CD4-positive, CD25-positive, alpha-beta regulatory T cell (primary cell): Measurements from ENCODE around the gene ABCB1. TPM values are rescaled to one million over a fixed set of nuclear protein-coding genes. Genes with fewer than 3 reads are reported as not detected.

Experiments
- ATAC-seq, 2 donors: fragments of 150-1000 bp; cut with Tn5 transposase; one replicate each; pipeline ENCODE4 v1.10.0; 2021; ENCODE audit warnings: low read depth in 2 of 2, moderate number of reproducible peaks in 2 of 2, moderate library complexity in 1 of 2
- DNase-seq, 3 donors: peaks; one replicate each; pipeline versions ENCODE4 v3.0.0 to v3.0.0-alpha.2; 2012 to 2022; ENCODE audit warnings: mixed read lengths in 1 of 3
- H3K27ac ChIP-seq: one replicate; pipeline ENCODE4 v1.7.0; 2013; ENCODE audit warnings: mild to moderate bottlenecking, low read length; ENCODE audit not compliant: insufficient read depth, poor library complexity, severe bottlenecking
- H3K27me3 ChIP-seq: one replicate; pipeline ENCODE4 v1.7.0; 2013; ENCODE audit warnings: low read length; ENCODE audit not compliant: control insufficient read depth, insufficient read depth
- H3K36me3 ChIP-seq: one replicate; pipeline ENCODE4 v1.7.0; 2013; ENCODE audit warnings: mild to moderate bottlenecking, low read length, moderate library complexity; ENCODE audit not compliant: control insufficient read depth, insufficient read depth
- H3K4me1 ChIP-seq: 2 replicates; pipeline ENCODE4 v1.7.0; 2013; ENCODE audit warnings: mild to moderate bottlenecking, low read length; ENCODE audit not compliant: insufficient read depth, control insufficient read depth, poor library complexity, severe bottlenecking
- H3K4me3 ChIP-seq: one replicate; pipeline ENCODE4 v1.7.0; 2013; ENCODE audit warnings: low read depth, mild to moderate bottlenecking, low read length, moderate library complexity
- H3K9me3 ChIP-seq, 2 experiments: 1 replicate in 1 of 2; 2 replicates in 1 of 2; pipeline ENCODE4 v1.7.0; 2013; ENCODE audit warnings: low read length in 2 of 2, mild to moderate bottlenecking in 1 of 2, moderate library complexity in 1 of 2; ENCODE audit not compliant: control insufficient read depth in 2 of 2
- H3K27ac Mint-ChIP-seq, 3 donors: one replicate each; pipeline ENCODE4 v1.8.0; 2020 to 2022; ENCODE audit warnings: mild to moderate bottlenecking in 3 of 3, mixed read lengths in 3 of 3, moderate library complexity in 2 of 3
- H3K27me3 Mint-ChIP-seq: one replicate; pipeline ENCODE4 v1.8.0; 2022; ENCODE audit warnings: mild to moderate bottlenecking, mixed read lengths
- H3K36me3 Mint-ChIP-seq: one replicate; pipeline ENCODE4 v1.8.0; 2020; ENCODE audit warnings: mixed read lengths
- H3K4me1 Mint-ChIP-seq, 4 donors: one replicate each; pipeline ENCODE4 v1.8.0; 2020 to 2022; ENCODE audit warnings: mixed read lengths in 4 of 4, mild to moderate bottlenecking in 1 of 4
- H3K4me3 Mint-ChIP-seq, 4 donors: one replicate each; pipeline ENCODE4 v1.8.0; 2020 to 2022; ENCODE audit warnings: mild to moderate bottlenecking in 4 of 4, mixed read lengths in 4 of 4, moderate library complexity in 3 of 4
- H3K9me3 Mint-ChIP-seq, 7 donors: one replicate each; pipeline ENCODE4 v1.8.0; 2020 to 2022; ENCODE audit warnings: mixed read lengths in 7 of 7, mild to moderate bottlenecking in 3 of 7, moderate library complexity in 2 of 7
- polyA plus RNA-seq, 4 donors: library from polyadenylated mRNA; unstranded; fragments of 300-500 nt; fragmentation: Illumina TruSeq; gene quantifications; one replicate each; pipeline ENCODE4 v1.2.3, GENCODE V29; 2021
- total RNA-seq: library from RNA; stranded (reverse); gene quantifications from one replicate; pipeline ENCODE4 v1.2.3, GENCODE V29; 2022

ABCB1 gene
- total and polyA plus RNA-seq, 5 donors from 2014 or later: 0.06 to 2.0 (median 0.49) TPM

DNA sequence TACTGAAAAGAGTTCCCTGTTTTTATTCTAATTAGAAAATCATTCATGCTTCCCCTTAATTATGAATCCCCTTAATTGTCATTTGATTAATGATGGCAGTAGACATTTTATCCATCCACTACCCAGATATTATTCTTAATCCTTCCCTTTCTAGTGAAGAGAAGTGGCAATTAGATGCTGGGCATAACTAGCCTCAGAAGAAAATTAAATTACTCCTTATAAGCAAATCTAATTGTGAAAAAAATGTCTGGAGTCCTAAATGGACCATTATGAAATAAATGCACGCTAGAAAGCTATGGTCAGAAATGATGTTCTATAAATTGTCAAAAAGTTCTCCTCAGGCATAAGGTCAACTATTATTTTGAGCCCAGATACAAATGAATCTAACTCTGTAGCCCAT is 4.5 kb downstream of the ABCB1 start:
- Mint-ChIP-seq H3K4me1 (peaks cover 5 to 17% (median 13%) of the 10 kb centered on the region in 4 donors), H3K36me3 (no peaks in the 10 kb centered on the region), H3K27ac (no peak overlapping the region), H3K9me3 (peaks cover 0 to 2% (median 0%) of the 10 kb centered on the region in 7 donors), H3K27me3 (peaks cover 38% of the 10 kb centered on the region), H3K4me3 (no peak overlapping the region)
- Histone ChIP-seq H3K4me3 (no peak overlapping the region), H3K4me1 (peaks cover 11% of the 10 kb centered on the region), H3K36me3 (no peaks in the 10 kb centered on the region), H3K27ac (no peak overlapping the region), H3K27me3 (peaks cover 15% of the 10 kb centered on the region), H3K9me3 (no peaks in the 10 kb centered on the region)
- DNase-seq (no peak), ATAC-seq (no peak)

DNA sequence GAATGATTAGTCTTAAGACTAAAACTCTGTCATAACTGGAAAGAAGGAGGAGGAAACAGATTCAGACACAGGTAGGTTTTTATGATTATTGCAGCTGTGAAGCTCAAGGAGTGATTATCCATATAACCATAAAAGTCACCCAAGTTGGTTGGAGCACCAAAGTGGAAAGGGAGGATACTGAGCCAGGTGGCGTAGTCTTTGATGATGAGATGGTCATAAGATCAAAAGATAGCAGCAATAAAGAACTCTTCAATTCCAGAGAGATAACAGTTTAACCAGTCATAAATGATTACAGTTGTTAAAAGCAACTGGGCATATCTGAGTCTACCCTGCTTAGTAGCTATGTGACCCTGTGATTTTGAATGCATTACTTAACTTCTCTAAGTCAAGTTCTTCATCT is 8.4 kb downstream of the ABCB1 start:
- no peak for ATAC-seq
- H3K36me3 Mint-ChIP-seq: no peaks in the 10 kb centered on the region
- H3K4me3 ChIP-seq: no peak overlapping the region
- no peak for DNase-seq
- peaks cover 0 to 1% (median 0%) of the 10 kb centered on the region in 7 donors for H3K9me3 Mint-ChIP-seq
- H3K27me3 ChIP-seq: peaks cover 3% of the 10 kb centered on the region
- no peaks in the 10 kb centered on the region for H3K4me1 ChIP-seq
- no peak overlapping the region for H3K27ac Mint-ChIP-seq
- H3K27me3 Mint-ChIP-seq: peaks cover 16% of the 10 kb centered on the region
- H3K36me3 ChIP-seq: no peaks in the 10 kb centered on the region
- no peak overlapping the region for H3K4me3 Mint-ChIP-seq
- no peak overlapping the region for H3K27ac ChIP-seq
- H3K4me1 Mint-ChIP-seq: no peaks in the 10 kb centered on the region
- no peaks in the 10 kb centered on the region for H3K9me3 ChIP-seq

DNA sequence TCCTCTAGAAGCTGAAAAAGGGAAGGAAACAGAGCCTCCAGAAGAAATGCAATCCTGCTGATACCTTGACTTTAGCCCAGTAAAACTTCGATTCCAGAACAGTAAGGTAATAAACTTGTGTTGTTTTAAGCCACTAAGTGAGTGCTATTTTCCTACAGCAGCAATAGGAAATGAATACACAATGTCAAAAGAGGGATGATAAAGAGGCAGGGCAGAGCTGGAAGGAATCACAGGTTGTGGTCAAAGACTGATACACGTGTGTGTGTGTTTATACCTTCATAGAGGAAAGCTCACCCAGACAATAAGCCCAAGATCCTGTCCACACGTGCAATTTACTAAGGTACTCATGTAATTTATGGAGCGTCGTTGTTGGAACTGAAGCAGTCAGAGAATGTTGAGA is 9.5 kb downstream of the ABCB1 start:
- Histone ChIP-seq H3K9me3 (no peaks in the 10 kb centered on the region), H3K27me3 (no peaks in the 10 kb centered on the region), H3K27ac (no peak overlapping the region), H3K36me3 (no peaks in the 10 kb centered on the region), H3K4me3 (no peak overlapping the region), H3K4me1 (no peaks in the 10 kb centered on the region)
- ATAC-seq (no peak), DNase-seq (no peak)
- Mint-ChIP-seq H3K4me1 (no peaks in the 10 kb centered on the region), H3K36me3 (no peaks in the 10 kb centered on the region), H3K9me3 (peaks cover 0 to 1% (median 0%) of the 10 kb centered on the region in 7 donors), H3K27me3 (peaks cover 8% of the 10 kb centered on the region), H3K27ac (no peak overlapping the region), H3K4me3 (no peak overlapping the region)

DNA sequence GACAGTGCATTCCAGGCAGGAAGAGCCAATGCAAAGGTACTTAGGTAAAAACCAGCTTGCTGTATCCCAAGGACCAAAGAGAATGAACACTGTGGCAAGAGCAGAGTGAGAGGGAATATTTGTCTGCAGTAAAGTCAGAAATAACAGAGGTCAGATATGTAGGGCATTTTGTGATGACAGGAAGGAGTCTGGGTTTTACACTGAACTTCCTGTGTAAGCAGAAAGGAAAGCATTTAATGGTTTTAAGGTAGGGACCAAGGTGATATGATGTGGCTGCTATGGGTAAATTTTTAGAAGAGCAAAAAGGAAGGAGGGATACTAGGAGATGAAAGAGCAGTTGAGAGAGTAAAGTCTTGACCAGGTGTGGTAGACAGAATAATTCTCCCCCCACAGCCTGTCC is 10.1 kb downstream of the ABCB1 start:
- Histone ChIP-seq H3K9me3 (no peaks in the 10 kb centered on the region), H3K27ac (no peak overlapping the region), H3K27me3 (no peaks in the 10 kb centered on the region), H3K36me3 (no peaks in the 10 kb centered on the region), H3K4me3 (no peak overlapping the region), H3K4me1 (no peaks in the 10 kb centered on the region)
- DNase-seq (no peak), ATAC-seq (no peak)
- Mint-ChIP-seq H3K4me1 (no peaks in the 10 kb centered on the region), H3K27me3 (peaks cover 8% of the 10 kb centered on the region), H3K27ac (no peak overlapping the region), H3K36me3 (no peaks in the 10 kb centered on the region), H3K9me3 (peaks cover 0 to 1% (median 0%) of the 10 kb centered on the region in 7 donors), H3K4me3 (no peak overlapping the region)

DNA sequence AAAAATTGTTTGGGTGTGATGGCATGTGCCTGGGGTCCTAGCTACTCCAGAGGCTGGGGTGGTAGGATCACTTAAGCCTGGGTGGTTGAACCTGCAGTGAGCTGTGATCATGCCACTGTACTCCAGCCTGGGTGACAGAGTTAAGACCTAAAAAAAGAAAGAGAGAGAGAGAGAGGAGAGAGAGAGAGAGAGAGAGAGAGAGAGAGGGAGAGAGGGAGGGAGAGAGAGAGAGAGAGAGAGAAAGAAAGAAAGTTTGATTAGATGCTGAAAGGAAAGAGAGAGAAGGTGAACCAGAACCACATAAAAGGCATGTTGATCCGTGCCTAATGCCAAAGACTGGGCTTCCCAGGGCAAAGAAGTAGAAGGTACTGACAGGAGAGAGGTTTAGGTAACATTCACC is 11.1 kb downstream of the ABCB1 start:
- Mint-ChIP-seq H3K9me3 (peaks cover 0 to 1% (median 0%) of the 10 kb centered on the region in 7 donors), H3K4me3 (no peak overlapping the region), H3K4me1 (no peaks in the 10 kb centered on the region), H3K27ac (no peak overlapping the region), H3K36me3 (no peaks in the 10 kb centered on the region), H3K27me3 (peaks cover 13% of the 10 kb centered on the region)
- Histone ChIP-seq H3K36me3 (no peaks in the 10 kb centered on the region), H3K27me3 (no peaks in the 10 kb centered on the region), H3K4me1 (no peaks in the 10 kb centered on the region), H3K4me3 (no peak overlapping the region), H3K27ac (no peak overlapping the region), H3K9me3 (no peaks in the 10 kb centered on the region)
- no peak for DNase-seq
- ATAC-seq: no peak

DNA sequence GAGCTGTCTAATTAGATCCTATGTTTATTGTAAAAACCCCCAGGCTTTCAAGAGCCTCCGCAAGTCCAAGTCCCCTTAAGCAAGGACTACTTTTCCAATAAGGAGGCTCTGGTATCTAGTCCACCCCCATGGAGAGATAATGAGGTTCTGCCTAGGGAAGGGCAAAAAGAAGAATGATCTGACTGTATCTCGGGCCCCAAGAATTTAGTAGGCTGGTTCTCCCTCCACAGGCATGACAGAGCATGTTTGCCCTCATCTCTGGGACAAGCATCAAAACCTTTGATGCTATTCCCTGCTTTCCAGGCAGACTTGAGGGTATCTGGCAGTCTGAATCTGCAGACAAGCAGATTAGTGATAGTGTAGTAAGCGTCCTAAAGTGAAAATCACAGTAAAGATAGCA is 19.0 kb downstream of the ABCB1 start:
- no peaks in the 10 kb centered on the region for H3K4me1 ChIP-seq
- no peak overlapping the region for H3K27ac Mint-ChIP-seq
- H3K36me3 ChIP-seq: no peaks in the 10 kb centered on the region
- no peak overlapping the region for H3K4me3 ChIP-seq
- H3K36me3 Mint-ChIP-seq: no peaks in the 10 kb centered on the region
- H3K9me3 ChIP-seq: no peaks in the 10 kb centered on the region
- peaks cover 0 to 1% (median 0%) of the 10 kb centered on the region in 7 donors for H3K9me3 Mint-ChIP-seq
- H3K4me3 Mint-ChIP-seq: no peak overlapping the region
- DNase-seq: no peak
- H3K27me3 Mint-ChIP-seq: peaks cover 5% of the 10 kb centered on the region
- H3K4me1 Mint-ChIP-seq: no peaks in the 10 kb centered on the region
- ATAC-seq: no peak
- no peak overlapping the region for H3K27ac ChIP-seq
- peaks cover 1% of the 10 kb centered on the region for H3K27me3 ChIP-seq

DNA sequence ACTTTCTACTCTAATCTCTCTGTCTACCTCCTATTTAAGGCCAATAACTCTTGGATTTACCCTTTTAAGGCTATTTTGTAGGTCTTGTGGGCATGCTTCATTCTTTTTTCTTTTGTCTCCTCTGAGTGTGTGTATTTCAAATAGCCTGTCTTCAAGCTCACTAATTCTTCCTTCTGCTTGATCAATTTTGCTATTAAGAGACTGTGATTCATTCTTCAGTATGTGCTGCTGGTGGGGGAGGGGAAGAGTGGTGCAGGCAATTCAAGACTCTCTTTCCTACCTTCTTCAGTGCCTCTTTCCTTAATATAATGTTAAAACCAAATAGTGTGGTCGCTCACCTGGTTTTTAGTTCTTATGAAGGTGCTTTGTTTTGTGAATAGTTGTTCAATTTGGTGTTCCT is 20.0 kb downstream of the ABCB1 start:
- Histone ChIP-seq H3K4me3 (no peak overlapping the region), H3K4me1 (no peaks in the 10 kb centered on the region), H3K36me3 (no peaks in the 10 kb centered on the region), H3K9me3 (no peaks in the 10 kb centered on the region), H3K27me3 (peaks cover 1% of the 10 kb centered on the region), H3K27ac (no peak overlapping the region)
- Mint-ChIP-seq H3K27me3 (peaks cover 5% of the 10 kb centered on the region), H3K27ac (no peak overlapping the region), H3K4me3 (no peak overlapping the region), H3K9me3 (no peaks in the 10 kb centered on the region), H3K36me3 (no peaks in the 10 kb centered on the region), H3K4me1 (no peaks in the 10 kb centered on the region)
- ATAC-seq: no peak
- no peak for DNase-seq

DNA sequence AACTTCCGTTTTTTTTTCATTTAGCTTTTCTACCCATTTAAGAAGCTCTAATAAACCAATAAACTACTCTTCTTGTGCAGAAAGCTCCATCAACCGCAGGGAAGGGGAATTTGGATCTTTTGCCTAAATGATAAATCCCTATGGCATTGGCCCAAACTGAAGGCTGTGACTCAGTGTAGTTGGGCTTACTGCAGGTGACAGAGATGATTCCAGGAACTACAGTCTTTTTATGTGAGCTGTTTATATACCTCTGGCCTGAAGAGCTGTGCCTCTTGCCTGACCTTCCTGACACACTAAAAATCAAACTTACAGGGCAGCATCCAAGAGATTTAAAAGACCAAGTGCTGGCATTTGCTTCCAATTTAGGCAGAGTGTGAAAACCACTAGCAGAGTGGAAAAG is 25.2 kb downstream of the ABCB1 start:
- DNase-seq (no peak), ATAC-seq (no peak)
- Mint-ChIP-seq H3K27me3 (peaks cover 6% of the 10 kb centered on the region), H3K27ac (no peak overlapping the region), H3K9me3 (no peaks in the 10 kb centered on the region), H3K4me1 (no peaks in the 10 kb centered on the region), H3K4me3 (no peak overlapping the region), H3K36me3 (no peaks in the 10 kb centered on the region)
- Histone ChIP-seq H3K27me3 (no peaks in the 10 kb centered on the region), H3K27ac (no peak overlapping the region), H3K36me3 (no peaks in the 10 kb centered on the region), H3K4me3 (no peak overlapping the region), H3K9me3 (no peaks in the 10 kb centered on the region), H3K4me1 (no peaks in the 10 kb centered on the region)
